ENCODE data around the gene CYFIP1.

Gene CYFIP1

GRCh38 chr15:22861161-22861560 lies 119.0 kb downstream of the CYFIP1 start:
- no peak for DNase-seq

- no peak for DNase-seq
Observed at GRCh38 chr15:22856659-22857058, 123.5 kb downstream of the CYFIP1 start.

GRCh38 chr15:22855791-22856190 lies 124.4 kb downstream of the CYFIP1 start:
- DNase-seq = no peak

GRCh38 chr15:22851513-22851912 lies 128.7 kb downstream of the CYFIP1 start:
- no peak for DNase-seq

- DNase-seq = no peak
Observed at GRCh38 chr15:22850055-22850454, 130.1 kb downstream of the CYFIP1 start.

GRCh38 chr15:22846073-22846472 lies 134.1 kb downstream of the CYFIP1 start:
- no peak for DNase-seq

GRCh38 chr15:22845289-22845900 lies 134.8 kb downstream of the CYFIP1 start:
- no peak for DNase-seq

- no peak for DNase-seq
Observed at GRCh38 chr15:22844421-22845288, 135.5 kb downstream of the CYFIP1 start.

- peak in 1 of 5 donors; percentile 20 for DNase-seq
Observed at GRCh38 chr15:22839046-22839695, 141.0 kb downstream of the CYFIP1 start.

GRCh38 chr15:22838292-22839042 lies 141.7 kb downstream of the CYFIP1 start, which contains the start of gene NIPA2:
Gene NIPA2 (plus strand): TSS chr15:22838666. CDS start chr15:22851732, 13,066 bp downstream.
- DNase-seq = peak; percentile 97 to 98 (median 98)

GRCh38 chr15:22831473-22831872 lies 148.7 kb downstream of the CYFIP1 start:
- no peak for DNase-seq

GRCh38 chr15:22827125-22827524 lies 153.0 kb downstream of the CYFIP1 start:
- DNase-seq = no peak

- no peak for DNase-seq
Observed at GRCh38 chr15:22823495-22824128, 156.6 kb downstream of the CYFIP1 start.

GRCh38 chr15:22819651-22820050 lies 160.5 kb downstream of the CYFIP1 start:
- no peak for DNase-seq
